ENCODE measurements around the gene LIN9.

GRCh38 chr1:226306425-226306824 lies 2.5 kb downstream of the LIN9 start:
- TF ChIP-seq, protein P1, sequence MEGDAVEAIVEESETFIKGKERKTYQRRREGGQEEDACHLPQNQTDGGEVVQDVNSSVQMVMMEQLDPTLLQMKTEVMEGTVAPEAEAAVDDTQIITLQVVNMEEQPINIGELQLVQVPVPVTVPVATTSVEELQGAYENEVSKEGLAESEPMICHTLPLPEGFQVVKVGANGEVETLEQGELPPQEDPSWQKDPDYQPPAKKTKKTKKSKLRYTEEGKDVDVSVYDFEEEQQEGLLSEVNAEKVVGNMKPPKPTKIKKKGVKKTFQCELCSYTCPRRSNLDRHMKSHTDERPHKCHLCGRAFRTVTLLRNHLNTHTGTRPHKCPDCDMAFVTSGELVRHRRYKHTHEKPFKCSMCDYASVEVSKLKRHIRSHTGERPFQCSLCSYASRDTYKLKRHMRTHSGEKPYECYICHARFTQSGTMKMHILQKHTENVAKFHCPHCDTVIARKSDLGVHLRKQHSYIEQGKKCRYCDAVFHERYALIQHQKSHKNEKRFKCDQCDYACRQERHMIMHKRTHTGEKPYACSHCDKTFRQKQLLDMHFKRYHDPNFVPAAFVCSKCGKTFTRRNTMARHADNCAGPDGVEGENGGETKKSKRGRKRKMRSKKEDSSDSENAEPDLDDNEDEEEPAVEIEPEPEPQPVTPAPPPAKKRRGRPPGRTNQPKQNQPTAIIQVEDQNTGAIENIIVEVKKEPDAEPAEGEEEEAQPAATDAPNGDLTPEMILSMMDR (conservative IDR thresholded peaks at IDR 0.05), result no peak
- no peak for TF ChIP-seq ZFX (IDR thresholded peaks at IDR 0.05)
